NCI-H748 (cell line): ENCODE data around the gene COL25A1.

Experiments used
- DNase-seq: peaks from one replicate; lab custom pipeline; 2025; ENCODE audit not compliant: unreplicated experiment; lab: John Stamatoyannopoulos, UW

The COL25A1 gene

DNA sequence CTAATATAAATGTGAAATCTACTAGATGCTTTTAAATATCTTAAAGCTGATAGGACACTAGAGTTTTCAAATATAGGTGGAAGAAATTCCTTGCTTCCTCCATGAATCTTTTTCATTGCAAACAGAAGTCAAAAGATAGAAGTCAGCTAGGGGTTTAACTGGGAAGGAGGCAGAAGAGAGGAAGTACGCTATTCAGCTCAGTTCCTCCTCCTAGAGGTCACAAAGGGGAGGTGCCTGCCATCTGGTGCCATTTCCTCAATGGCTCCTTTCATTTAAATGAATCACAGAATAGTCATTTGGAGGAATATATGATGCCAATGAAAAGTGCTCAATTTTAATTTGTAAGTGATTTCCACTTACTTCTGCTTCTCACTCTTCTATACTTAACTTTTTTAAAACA lies 8.5 kb downstream of the COL25A1 start:
- DNase-seq = peak; percentile 31

GRCh38 chr4:109291707-109292238 lies 10.7 kb downstream of the COL25A1 start:
- no peak for DNase-seq

GRCh38 chr4:109290918-109291317 lies 11.5 kb downstream of the COL25A1 start:
- no peak for DNase-seq

GRCh38 chr4:109278594-109279031 lies 23.8 kb downstream of the COL25A1 start:
- DNase-seq = no peak

DNA sequence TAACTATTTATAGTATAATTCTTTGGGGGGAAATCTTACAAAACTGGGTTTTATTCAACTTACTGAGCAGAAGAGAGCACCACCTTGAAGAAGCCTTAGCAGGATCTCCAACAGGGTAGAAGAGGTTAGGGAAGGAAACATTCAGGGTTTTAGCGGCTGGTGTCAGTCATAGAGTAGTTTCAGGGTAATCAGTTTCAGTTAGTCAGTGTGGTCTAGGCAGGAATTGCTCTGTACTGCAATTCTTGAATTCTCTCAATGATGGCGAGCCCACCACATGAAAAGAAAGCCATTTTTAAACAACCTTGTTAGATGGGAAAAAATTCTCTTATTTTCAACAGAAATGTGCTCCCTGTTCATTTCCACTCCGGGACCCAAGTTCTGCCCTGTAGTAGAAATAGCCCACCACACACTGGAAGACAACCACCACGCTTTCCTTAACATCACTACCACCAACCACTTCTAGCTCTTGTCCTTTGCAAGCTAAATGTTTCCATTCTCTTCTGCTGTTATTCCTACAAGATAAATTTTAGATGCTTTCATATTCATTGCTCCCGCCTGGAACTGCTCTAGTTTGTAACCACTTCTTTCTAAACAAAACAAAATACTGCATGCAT lies 25.9 kb downstream of the COL25A1 start:
- DNase-seq = no peak

DNA sequence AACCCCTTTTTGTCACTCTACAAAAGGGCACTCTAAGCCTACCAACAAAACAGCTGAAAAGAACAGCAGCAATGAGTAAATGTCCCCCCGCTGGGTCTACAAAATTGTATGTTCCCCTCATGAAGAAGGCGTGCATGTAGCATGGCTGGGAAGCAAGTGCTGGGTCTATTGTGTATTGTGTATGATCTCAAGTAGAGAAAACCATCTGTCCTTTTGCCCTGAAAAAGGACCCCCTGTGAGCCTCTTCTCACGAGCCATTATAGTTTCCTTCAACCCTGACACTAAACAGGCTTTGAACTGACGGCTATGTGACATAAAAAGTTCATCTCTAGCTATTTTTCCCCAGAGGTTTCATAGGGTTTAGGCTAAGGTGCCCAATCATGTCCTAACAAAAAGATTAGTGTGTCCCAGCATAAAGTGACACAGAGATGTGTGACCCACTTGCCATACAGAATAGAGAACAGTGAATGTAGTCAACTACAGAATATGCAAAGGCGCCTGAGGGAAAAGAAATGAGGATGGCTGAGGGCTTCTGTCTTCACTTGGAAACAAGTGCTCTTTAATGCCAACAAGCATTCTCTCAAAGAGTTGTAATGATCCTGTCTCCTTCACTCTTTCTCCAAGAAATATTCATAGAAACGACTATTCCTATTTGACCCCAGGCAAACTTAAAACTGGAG lies 27.3 kb downstream of the COL25A1 start:
- peak; percentile 52 for DNase-seq

DNA sequence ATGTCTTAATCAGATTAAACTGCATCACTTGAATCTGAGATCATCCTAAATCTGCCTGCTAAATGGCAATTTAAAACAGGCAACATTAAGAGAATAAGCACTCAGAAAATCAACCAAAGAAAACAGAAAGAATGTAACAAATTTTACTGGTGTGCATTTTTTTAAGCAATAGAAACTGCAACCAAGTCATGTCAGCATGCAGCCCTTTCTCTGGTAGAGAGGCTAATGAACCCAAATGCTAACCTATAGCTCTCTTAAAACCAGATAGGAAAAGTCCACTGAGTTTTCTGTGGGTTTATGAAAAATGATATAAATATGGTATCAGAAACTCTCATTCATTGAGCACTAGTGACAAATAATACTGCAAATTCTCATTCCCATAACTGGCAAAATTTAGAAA lies 35.6 kb downstream of the COL25A1 start:
- no peak for DNase-seq

- no peak for DNase-seq
Observed at GRCh38 chr4:109266236-109266635, 36.2 kb downstream of the COL25A1 start.

- no peak for DNase-seq
Observed at GRCh38 chr4:109263721-109264120, 38.7 kb downstream of the COL25A1 start.

- DNase-seq = no peak
Observed at GRCh38 chr4:109256818-109257217, 45.6 kb downstream of the COL25A1 start.

- no peak for DNase-seq
Observed at GRCh38 chr4:109254845-109255244, 47.6 kb downstream of the COL25A1 start.

- DNase-seq = no peak
Observed at GRCh38 chr4:109251396-109251795, 51.1 kb downstream of the COL25A1 start.

DNA sequence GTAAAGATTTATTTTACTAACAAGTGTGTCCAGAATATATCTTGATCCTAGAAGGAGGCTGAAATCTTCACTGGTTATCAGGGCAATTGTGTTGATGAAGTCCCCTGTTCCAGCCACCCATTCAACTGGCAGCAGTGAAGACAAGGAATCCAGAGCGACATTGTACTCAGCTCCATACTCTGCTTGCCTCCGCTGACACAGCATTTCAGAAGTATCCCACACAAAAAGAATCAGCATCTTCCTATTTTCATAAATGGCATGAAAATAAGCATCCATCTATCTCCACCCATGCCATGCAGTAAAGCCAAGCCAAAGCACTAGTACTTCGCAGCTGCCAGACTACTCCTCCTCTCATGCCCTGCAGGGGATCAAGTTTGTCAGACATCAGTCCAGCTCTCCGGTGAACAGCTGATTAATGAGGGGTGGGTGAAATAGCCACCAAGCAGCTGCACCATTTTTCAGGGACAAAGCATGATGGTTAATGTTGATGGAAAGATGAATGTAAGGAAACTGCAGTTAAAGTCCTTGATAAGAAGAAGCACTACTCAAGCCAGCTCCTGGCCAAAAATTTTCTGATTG lies 54.0 kb downstream of the COL25A1 start:
- no peak for DNase-seq

DNA sequence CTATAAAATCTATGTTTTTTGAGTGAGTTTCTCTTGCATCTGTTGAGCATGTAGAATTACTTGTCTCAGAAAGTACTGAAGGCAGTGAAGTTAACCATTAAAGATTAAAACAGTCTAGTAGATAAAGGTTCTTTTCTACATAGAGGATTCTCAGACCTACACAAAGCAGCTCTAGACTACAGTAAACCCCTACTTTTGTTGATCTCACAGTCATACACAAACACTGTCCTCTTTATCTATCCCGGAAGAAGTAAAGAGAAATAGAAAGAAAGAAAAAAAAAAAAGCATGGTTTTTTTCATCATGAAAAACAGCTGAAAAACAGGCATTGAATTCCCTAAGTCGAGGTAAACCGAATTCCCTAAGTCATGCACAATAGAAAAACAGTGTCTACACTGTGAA lies 58.6 kb downstream of the COL25A1 start:
- DNase-seq = no peak

DNA sequence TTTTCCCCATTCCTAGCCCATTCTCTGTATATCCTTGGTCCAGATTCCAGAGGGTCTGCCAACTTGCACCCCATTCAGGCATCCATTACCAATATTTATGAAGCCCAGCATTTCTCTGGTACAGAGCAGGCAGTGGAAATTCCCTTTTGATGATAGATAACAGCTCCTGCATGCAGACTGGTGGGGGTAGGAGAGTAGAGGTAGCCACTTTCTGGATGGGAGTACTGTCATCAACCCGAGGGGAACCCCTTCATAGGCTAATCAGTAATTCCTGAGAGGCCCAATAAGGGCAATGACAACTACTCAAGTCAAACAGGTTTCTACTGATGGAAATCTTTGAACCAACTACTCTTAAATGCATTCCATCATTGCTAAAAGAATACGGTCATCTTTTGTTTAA lies 63.7 kb downstream of the COL25A1 start:
- no peak for DNase-seq

DNA sequence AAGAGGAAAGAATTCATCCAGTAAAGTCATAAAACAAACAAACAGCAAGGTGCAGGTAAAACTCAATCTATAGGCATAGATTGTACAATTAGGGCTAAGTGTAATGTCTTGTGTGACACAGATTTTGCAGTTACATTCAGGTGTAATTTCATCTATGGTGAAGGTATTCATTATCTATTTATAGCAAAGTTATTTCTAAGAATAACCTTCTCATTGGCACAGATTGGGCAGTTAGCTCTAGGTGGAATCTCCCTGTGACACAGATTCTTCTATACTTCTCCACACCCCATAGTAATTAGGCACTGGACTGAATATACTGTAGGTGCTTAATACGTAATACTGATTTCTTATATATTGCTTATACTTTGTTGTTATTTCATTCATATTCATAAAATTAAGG lies 66.8 kb downstream of the COL25A1 start:
- no peak for DNase-seq

- no peak for DNase-seq
Observed at GRCh38 chr4:109234596-109234995, 67.9 kb downstream of the COL25A1 start.

DNA sequence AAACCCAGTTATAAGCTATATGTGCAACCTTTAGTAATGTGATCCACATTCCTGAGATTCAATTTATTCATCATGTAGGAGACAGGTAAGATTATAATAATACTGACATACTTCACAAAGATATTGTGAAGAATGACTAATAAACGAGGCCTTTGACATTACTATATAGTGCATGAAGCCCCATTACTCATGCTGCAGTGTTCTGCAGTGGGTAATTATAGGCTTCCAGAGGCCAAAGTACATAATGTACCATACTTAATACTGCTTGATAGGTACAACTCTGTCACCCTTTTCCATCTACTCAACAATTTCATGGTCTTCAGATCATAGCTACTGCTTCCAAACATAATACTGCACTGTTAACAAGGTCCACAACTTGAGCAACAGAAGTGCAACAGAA lies 68.9 kb downstream of the COL25A1 start:
- peak; percentile 0 for DNase-seq

DNA sequence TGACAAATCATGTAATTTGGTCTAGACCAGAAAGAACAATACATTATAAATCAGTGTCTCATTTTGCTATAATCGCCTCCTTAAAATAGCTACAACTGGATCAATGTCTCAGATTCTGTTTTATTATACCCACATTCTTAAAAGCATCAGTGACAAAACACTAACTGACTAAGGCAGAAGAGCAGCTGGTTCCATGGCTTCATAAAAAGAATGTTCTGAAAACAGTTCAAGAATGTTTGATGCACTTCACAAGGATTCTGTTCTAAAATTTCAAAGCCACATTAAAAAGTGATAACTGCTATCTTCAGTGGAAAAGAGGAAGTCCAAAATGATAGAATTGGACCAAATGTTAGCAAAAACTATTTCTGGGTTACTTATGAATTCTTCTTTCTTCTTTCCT lies 69.8 kb downstream of the COL25A1 start:
- DNase-seq = no peak

- DNase-seq = no peak
Observed at GRCh38 chr4:109231331-109231730, 71.1 kb downstream of the COL25A1 start.

- DNase-seq = no peak
Observed at GRCh38 chr4:109229028-109229427, 73.4 kb downstream of the COL25A1 start.

GRCh38 chr4:109218288-109218687 lies 84.2 kb downstream of the COL25A1 start:
- no peak for DNase-seq
